PFSK-1 (cell line): Measurements from ENCODE around the gene CCL4L2.

Source experiments
- FOXP2 ChIP-seq: optimal IDR thresholded peaks from 2 replicates; pipeline ENCODE3; 2011; ENCODE audit warnings: borderline replicate concordance, control low read depth, inconsistent platforms; ENCODE audit not compliant: insufficient read depth; ENCODE audit errors: extremely low read length, extremely low read depth
- POLR2AphosphoS5 ChIP-seq: IDR thresholded peaks from 2 replicates; pipeline ENCODE4 v1.6.1; 2012; ENCODE audit warnings: low read depth, mild to moderate bottlenecking, control low read depth, low read length, moderate library complexity
- REST ChIP-seq, 2 experiments: IDR thresholded peaks; 2 replicates each; pipeline versions ENCODE4 v1.6.1 to v1.8.0; 2011 to 2012; ENCODE audit warnings: low read depth in 2 of 2, low read length in 2 of 2, control low read depth in 1 of 2, inconsistent platforms in 1 of 2, mild to moderate bottlenecking in 1 of 2, moderate library complexity in 1 of 2; ENCODE audit not compliant: insufficient read depth in 1 of 2
- SIN3A ChIP-seq: IDR thresholded peaks from 2 replicates; pipeline ENCODE4 v1.6.1; 2012; ENCODE audit warnings: mild to moderate bottlenecking, low read length, moderate library complexity, borderline replicate concordance; ENCODE audit not compliant: insufficient read depth
- TAF1 ChIP-seq: IDR thresholded peaks from 2 replicates; pipeline ENCODE4 v1.6.1; 2012; ENCODE audit warnings: low read length, control low read depth, borderline replicate concordance; ENCODE audit not compliant: insufficient read depth

Gene CCL4L2

GRCh38 chr17:36197387-36197703 lies 13.5 kb upstream of the CCL4L2 start:
- TF ChIP-seq POLR2AphosphoS5 = no peak
- TF ChIP-seq REST (IDR thresholded peaks at IDR 0.05; ENCODE audit: insufficient read depth in 1 of 2, low read depth in 2 of 2, low read length in 2 of 2) = no peak
- TF ChIP-seq FOXP2 = no peak
- TF ChIP-seq SIN3A = no peak
- TF ChIP-seq TAF1 = no peak

- TF ChIP-seq SIN3A = no peak
- no peak for TF ChIP-seq REST (IDR thresholded peaks at IDR 0.05; ENCODE audit: insufficient read depth in 1 of 2, low read depth in 2 of 2, low read length in 2 of 2)
- TF ChIP-seq TAF1 = no peak
- TF ChIP-seq POLR2AphosphoS5 = no peak
- no peak for TF ChIP-seq FOXP2
These were observed 11.9 kb upstream of the CCL4L2 start for GRCh38 chr17:36198831-36199465.

GRCh38 chr17:36203335-36203734 lies 7.5 kb upstream of the CCL4L2 start:
- TF ChIP-seq FOXP2 = no peak
- TF ChIP-seq REST (IDR thresholded peaks at IDR 0.05; ENCODE audit: insufficient read depth in 1 of 2, low read depth in 2 of 2, low read length in 2 of 2) = no peak
- TF ChIP-seq POLR2AphosphoS5 = no peak
- TF ChIP-seq TAF1 = no peak
- no peak for TF ChIP-seq SIN3A

GRCh38 chr17:36204724-36205500 lies 6.0 kb upstream of the CCL4L2 start:
- TF ChIP-seq POLR2AphosphoS5 = no peak
- no peak for TF ChIP-seq FOXP2
- TF ChIP-seq REST (IDR thresholded peaks at IDR 0.05; ENCODE audit: insufficient read depth in 1 of 2, low read depth in 2 of 2, low read length in 2 of 2) = no peak
- no peak for TF ChIP-seq SIN3A
- no peak for TF ChIP-seq TAF1
